Measurements from ENCODE around the gene CPN2. TPM values are rescaled to one million over a fixed set of nuclear protein-coding genes. Genes with fewer than 3 reads are reported as not detected.

Gene CPN2
- total and polyA plus RNA-seq, 2 of the 8 experiments (the other 6 are each of a cell fraction or from before 2014, with no cell fraction given) = 0.03 TPM; not detected in 1

GRCh38 chr3:194337965-194338753, 13.0 kb downstream of the CPN2 start:
- Histone ChIP-seq H2BK120ac (replicated peaks; ENCODE audit: low read depth, low read length) (peak overlapping the region; percentile 18), H3K23ac (ENCODE audit: insufficient read length) (no peak overlapping the region), H2BK20ac (ENCODE audit: low read length) (no peak overlapping the region), H3K14ac (ENCODE audit: insufficient read length) (no peak overlapping the region), H3K36me3 (ENCODE audit: control insufficient read depth in 2 of 4, insufficient read depth in 4 of 4, low read length in 3 of 4) (no peaks in the 10 kb centered on the region), H3K18ac (ENCODE audit: extremely low read depth, low read length) (no peak overlapping the region), H3K27ac (ENCODE audit: low read depth, low read length) (no peak overlapping the region), H2BK15ac (ENCODE audit: low read length) (0 out of 2 replicates have a peak overlapping the region, but pooled peaks have one; percentile 8), H3K27me3 (replicated peaks in 1 of 4; ENCODE audit: control insufficient read depth in 3 of 4, extremely low read depth in 1 of 4, insufficient read depth in 3 of 4, low read length in 3 of 4) (peaks cover 0 to 29% (median 16%) of the 10 kb centered on the region in 4 experiments; a peak in 6 of 7 replicates), H3K9ac (replicated peaks in 1 of 4; ENCODE audit: extremely low read depth in 1 of 4, low read depth in 3 of 4, low read length in 3 of 4) (no peak overlapping the region), H3K23me2 (ENCODE audit: low read depth, low read length) (peaks cover under 1% of the 10 kb centered on the region), H3K56ac (replicated peaks; ENCODE audit: insufficient read length, low read depth, low read length) (no peak overlapping the region), H3K4me2 (ENCODE audit: insufficient read depth in 1 of 2, low read depth in 2 of 2, low read length in 2 of 2) (no peak overlapping the region), H3K4ac (replicated peaks; ENCODE audit: insufficient read length, low read depth, low read length) (no peak overlapping the region), H3K4me3 (ENCODE audit: extremely low read depth in 1 of 4, insufficient read depth in 2 of 4, low read depth in 3 of 4, low read length in 4 of 4) (no peak overlapping the region), H3K79me1 (ENCODE audit: low read depth, low read length) (no peaks in the 10 kb centered on the region), H4K8ac (ENCODE audit: extremely low read depth, insufficient read depth, low read length) (no peak overlapping the region), H4K20me1 (replicated peaks in 1 of 2; ENCODE audit: control insufficient read depth in 1 of 2, insufficient read depth in 2 of 2, low read length in 2 of 2) (no peaks in the 10 kb centered on the region), H2AK5ac (ENCODE audit: low read depth, low read length) (no peak overlapping the region), H4K5ac (ENCODE audit: insufficient read length, low read depth, low read length) (no peak overlapping the region), H2BK5ac (ENCODE audit: low read depth, low read length) (no peak overlapping the region), H4K91ac (replicated peaks; ENCODE audit: insufficient read length, low read length) (peak overlapping the region; percentile 45), H3K4me1 (replicated peaks in 1 of 4; ENCODE audit: control insufficient read depth in 3 of 4, insufficient read depth in 4 of 4, low read length in 3 of 4) (peaks cover 4 to 22% (median 18%) of the 10 kb centered on the region in 4 experiments), H3K79me2 (ENCODE audit: control insufficient read depth in 1 of 2, insufficient read depth in 2 of 2, low read length in 2 of 2) (no peaks in the 10 kb centered on the region), H2BK12ac (ENCODE audit: low read depth, low read length) (0 out of 2 replicates have a peak overlapping the region, but pooled peaks have one; percentile 60), H2AFZ (ENCODE audit: low read length) (no peak overlapping the region), H3K9me3 (ENCODE audit: insufficient read depth in 2 of 2, low read depth in 1 of 2, low read length in 1 of 2) (no peaks in the 10 kb centered on the region)
- 93% methylated on average over 13 of the region's 13 CpGs; no CpG with 5 or more reads in 1 of the 2 experiments for WGBS, 2 experiments (ENCODE audit: extremely low coverage in 1 of 2, insufficient coverage in 1 of 2, insufficient read length in 1 of 2, insufficient replicate concordance in 2 of 2, low coverage in 1 of 2, low lambda C conversion rate in 2 of 2, missing lambda C conversion rate in 1 of 2)
- DNase-seq (ENCODE audit: low read depth in 1 of 2, low spot score in 2 of 2) (no peak), FAIRE-seq (no peak)
- POLR2A ChIA-PET (ENCODE audit: partially characterized antibody) = interaction anchor here (1.1 to 3.2 kb wide), 2 partner anchors 59 to 72 kb away, joined by 3 to 15 read pairs; no protein-coding TSS in a partner anchor
- CTCF ChIA-PET (ENCODE audit: partially characterized antibody) = interaction anchor here (0.6 to 15.8 kb wide), 21 partner anchors 8 to 1740 kb away, joined by 3 to 344 read pairs (median 4); partner anchors contain the start of genes CPN2, GP5 and LRRC15
- TF ChIP-seq TEAD4 (IDR thresholded peaks at IDR 0.05; ENCODE audit: low read depth, low read length) = no peak
- no peak for TF ChIP-seq SRF (IDR thresholded peaks at IDR 0.05; ENCODE audit: low read depth, low read length)
- TF ChIP-seq JUND (IDR thresholded peaks at IDR 0.05; ENCODE audit: low read length) = no peak
- TF ChIP-seq ASH2L (IDR thresholded peaks at IDR 0.05; ENCODE audit: low read length) = no peak
- no peak for TF ChIP-seq SAP30 (IDR thresholded peaks at IDR 0.05; ENCODE audit: insufficient read depth, insufficient replicate concordance, low read length)
- no peak for TF ChIP-seq EGR1 (IDR thresholded peaks at IDR 0.05; ENCODE audit: borderline replicate concordance, low read depth, low read length)
- TF ChIP-seq EP300 (IDR thresholded peaks at IDR 0.05; ENCODE audit: borderline replicate concordance in 1 of 2, low read depth in 2 of 2, low read length in 2 of 2) = no peak
- TF ChIP-seq SIRT6 (IDR thresholded peaks at IDR 0.05; ENCODE audit: low read length) = no peak
- no peak for TF ChIP-seq JUN (IDR thresholded peaks at IDR 0.05; ENCODE audit: low read depth, low read length)
- no peak for TF ChIP-seq CEBPB (IDR thresholded peaks at IDR 0.05; ENCODE audit: low read depth, low read length)
- no peak for TF ChIP-seq ATF2 (IDR thresholded peaks at IDR 0.05; ENCODE audit: low read length)

All from H1 (cell line).